Astrocyte of the cerebellum (primary cell): ENCODE measurements around the gene GP1BB.

Experiments
- DNase-seq: peaks from one replicate; pipeline ENCODE4 v3.0.0-alpha.2; 2011; ENCODE audit warnings: low read depth
- H3K4me3 ChIP-seq: 2 replicates; pipeline ENCODE4 v1.5.1; 2011; ENCODE audit warnings: mild to moderate bottlenecking, low read depth, low read length, moderate library complexity
- in situ Hi-C: cut with HindIII; loops from 2 replicates; pipeline ENCODE4 v1.10.0; 2017; ENCODE audit warnings: low sequenced_read_pairs
- TF ChIP-seq, protein P1 (sequence below): IDR thresholded peaks from 2 replicates; pipeline ENCODE4 v1.5.1; 2012; ENCODE audit warnings: low read length, low read depth, moderate library complexity, mild to moderate bottlenecking; ENCODE audit errors: missing control alignments

GP1BB gene

GRCh38 chr22:19743651-19744050 lies 20.3 kb downstream of the GP1BB start:
- no peak for DNase-seq
- TF ChIP-seq, protein P1, sequence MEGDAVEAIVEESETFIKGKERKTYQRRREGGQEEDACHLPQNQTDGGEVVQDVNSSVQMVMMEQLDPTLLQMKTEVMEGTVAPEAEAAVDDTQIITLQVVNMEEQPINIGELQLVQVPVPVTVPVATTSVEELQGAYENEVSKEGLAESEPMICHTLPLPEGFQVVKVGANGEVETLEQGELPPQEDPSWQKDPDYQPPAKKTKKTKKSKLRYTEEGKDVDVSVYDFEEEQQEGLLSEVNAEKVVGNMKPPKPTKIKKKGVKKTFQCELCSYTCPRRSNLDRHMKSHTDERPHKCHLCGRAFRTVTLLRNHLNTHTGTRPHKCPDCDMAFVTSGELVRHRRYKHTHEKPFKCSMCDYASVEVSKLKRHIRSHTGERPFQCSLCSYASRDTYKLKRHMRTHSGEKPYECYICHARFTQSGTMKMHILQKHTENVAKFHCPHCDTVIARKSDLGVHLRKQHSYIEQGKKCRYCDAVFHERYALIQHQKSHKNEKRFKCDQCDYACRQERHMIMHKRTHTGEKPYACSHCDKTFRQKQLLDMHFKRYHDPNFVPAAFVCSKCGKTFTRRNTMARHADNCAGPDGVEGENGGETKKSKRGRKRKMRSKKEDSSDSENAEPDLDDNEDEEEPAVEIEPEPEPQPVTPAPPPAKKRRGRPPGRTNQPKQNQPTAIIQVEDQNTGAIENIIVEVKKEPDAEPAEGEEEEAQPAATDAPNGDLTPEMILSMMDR: no peak
- in situ Hi-C loops: no loop called here
- H3K4me3 ChIP-seq: no peak overlapping the region

DNA sequence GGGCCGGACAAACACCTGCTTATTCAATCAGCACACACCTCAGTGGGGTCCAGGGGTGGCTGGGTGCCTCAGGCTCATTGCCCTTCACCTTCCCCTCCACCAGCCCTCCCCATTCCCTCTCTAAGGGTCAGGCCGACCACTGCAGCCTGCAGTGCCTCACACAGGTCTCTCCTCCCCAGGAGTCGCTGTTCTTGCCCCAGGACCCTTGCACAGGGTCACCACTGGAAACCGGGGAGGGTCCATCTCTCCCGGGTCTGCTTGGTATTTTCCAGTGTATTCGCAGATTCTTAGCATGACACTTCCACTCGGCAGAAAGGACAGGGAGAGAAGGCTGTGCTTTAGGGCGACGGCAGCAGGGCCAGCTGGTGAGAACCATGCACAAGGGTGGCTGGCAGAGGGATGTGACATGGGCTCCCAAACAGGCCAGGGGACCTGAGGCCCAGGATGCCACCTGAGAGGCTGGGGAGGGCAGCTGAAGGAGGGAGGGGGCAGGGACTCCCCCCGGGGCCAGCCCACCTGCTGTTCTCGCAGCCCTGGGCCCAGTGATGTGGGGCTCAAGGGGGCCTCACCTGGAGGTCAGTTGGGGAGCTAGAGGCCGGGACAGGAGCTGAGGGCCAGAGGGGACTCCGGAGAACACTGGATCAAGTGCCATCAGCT lies 21.1 kb downstream of the GP1BB start:
- in situ Hi-C loops: no loop called here
- DNase-seq: no peak
- H3K4me3 ChIP-seq: no peak overlapping the region
- TF ChIP-seq, protein P1: no peak

DNA sequence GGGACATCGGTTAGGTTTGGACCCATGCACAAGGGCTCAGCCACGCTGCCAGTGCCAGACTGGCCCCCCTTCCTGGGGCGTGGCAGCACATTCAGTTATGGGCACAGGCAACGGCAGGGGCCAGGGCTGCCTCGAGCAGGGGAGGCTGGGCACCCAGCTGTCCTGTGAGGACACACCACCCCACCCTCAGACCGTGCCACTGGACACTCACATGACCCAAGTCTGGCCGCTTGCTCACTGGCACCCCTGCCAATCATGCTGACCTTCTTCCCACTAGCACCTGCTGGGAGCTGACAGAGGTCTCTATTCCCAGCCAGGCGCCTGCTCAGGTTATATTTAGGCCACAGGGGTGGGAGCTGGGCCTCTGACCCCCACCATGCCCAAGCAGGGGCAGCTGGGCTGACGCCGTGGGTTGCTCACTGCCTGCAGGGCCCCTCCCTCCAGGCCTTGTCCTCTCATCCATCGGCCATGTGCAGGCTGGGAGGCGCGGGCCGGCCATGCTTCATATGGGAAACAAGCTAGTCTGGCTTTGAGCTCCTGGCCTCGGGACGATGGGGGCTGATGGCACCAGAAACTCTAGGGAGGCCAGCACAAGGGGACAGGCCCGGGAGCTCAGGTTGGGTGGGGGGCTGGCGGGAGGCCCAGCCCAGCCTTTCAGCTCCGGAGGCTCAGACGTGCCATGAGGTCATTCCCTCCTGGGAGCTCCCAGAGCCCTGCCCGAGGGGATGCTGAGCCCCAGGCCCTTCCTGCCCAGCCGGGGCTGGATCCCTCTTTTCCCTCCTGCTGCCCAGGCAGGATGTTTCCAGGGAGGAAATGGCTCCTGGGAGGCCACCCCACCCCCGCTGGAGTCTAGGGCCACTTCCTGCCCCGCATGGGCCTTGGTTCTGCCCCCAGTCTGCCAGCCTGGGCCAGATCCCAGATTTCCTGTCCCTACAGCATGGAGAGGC lies 22.1 kb downstream of the GP1BB start:
- DNase-seq: no peak
- in situ Hi-C loops: no loop called here
- TF ChIP-seq, protein P1: no peak
- no peak overlapping the region for H3K4me3 ChIP-seq

GRCh38 chr22:19746726-19747125 lies 23.4 kb downstream of the GP1BB start:
- in situ Hi-C loops: no loop called here
- TF ChIP-seq, protein P1: no peak
- DNase-seq: no peak

GRCh38 chr22:19747551-19747950 lies 24.2 kb downstream of the GP1BB start:
- H3K4me3 ChIP-seq: no peak overlapping the region
- no peak for DNase-seq
- in situ Hi-C loops: no loop called here
- TF ChIP-seq, protein P1: no peak

More at GRCh38 chr22:19746726-19747125, 23.4 kb downstream of the GP1BB start:
- H3K4me3 ChIP-seq: no peak overlapping the region

DNA sequence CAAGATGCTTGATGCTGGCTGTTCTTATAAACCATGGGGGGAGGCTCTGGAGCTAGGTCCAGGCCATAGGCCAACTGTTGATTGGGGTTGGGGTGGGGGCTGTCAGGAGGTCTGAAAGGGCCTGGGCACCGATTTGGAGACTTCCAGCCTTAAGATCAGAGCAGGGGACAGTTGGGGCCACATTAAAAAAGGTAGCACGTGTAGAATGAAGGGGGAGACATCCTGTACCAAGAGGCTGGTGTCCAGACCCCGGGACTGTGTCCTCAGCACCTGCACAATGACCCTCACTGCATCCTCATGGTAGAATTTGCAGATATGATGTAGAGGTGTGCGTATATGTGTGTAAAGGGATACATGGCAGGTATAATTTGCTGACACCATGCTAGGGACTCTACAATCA lies 24.8 kb downstream of the GP1BB start:
- no peak for DNase-seq
- TF ChIP-seq, protein P1: no peak
- H3K4me3 ChIP-seq: no peak overlapping the region
- in situ Hi-C loops: no loop called here
